OCI-LY7 (cell line): ENCODE data around the gene FPGT.

ENCODE experiments used
- EZH2phosphoT487 ChIP-seq: fragments of 200-600 bp; sonication (generic); IDR thresholded peaks from 2 replicates; pipeline ENCODE4 v1.6.1; 2018; ENCODE audit warnings: low read depth, borderline replicate concordance, mild to moderate bottlenecking, mixed run types, antibody characterized with exemption, low read length, moderate library complexity, mixed read lengths
- TF ChIP-seq, protein P1 (sequence below): fragments of 200-600 bp; sonication (generic); conservative IDR thresholded peaks from 2 replicates; pipeline ENCODE4 v1.5.1; 2014; ENCODE audit warnings: mild to moderate bottlenecking, antibody characterized with exemption, low read length, moderate library complexity, mixed read lengths

DNA sequence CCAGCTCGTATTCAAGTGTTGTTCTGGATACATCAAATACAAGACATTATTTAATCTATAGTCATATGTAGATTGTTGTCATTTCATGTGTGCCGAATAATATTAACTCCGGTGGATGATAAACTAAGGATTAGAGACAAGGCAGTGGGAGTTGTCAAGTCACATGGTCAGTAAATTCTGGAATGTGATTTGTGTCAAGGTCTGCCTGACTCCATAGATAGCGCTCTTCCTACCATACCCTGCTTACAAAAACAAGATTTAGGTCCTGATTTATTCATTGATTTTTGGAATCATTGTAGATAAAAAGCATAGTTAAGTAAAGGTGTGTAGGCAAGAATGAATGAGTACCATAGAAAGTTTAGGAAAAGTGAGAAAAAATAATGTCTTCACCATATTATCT is 39.7 kb downstream of the FPGT start:
- TF ChIP-seq, protein P1, sequence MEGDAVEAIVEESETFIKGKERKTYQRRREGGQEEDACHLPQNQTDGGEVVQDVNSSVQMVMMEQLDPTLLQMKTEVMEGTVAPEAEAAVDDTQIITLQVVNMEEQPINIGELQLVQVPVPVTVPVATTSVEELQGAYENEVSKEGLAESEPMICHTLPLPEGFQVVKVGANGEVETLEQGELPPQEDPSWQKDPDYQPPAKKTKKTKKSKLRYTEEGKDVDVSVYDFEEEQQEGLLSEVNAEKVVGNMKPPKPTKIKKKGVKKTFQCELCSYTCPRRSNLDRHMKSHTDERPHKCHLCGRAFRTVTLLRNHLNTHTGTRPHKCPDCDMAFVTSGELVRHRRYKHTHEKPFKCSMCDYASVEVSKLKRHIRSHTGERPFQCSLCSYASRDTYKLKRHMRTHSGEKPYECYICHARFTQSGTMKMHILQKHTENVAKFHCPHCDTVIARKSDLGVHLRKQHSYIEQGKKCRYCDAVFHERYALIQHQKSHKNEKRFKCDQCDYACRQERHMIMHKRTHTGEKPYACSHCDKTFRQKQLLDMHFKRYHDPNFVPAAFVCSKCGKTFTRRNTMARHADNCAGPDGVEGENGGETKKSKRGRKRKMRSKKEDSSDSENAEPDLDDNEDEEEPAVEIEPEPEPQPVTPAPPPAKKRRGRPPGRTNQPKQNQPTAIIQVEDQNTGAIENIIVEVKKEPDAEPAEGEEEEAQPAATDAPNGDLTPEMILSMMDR, result no peak
- no peak for TF ChIP-seq EZH2phosphoT487
